ENCODE data around the gene SLC2A4.
"Not testable (repeated sequence)": the region's sequence is repeated elsewhere in the genome, so short reads cannot be mapped to it uniquely, and the experiment has no call there.

SLC2A4 gene

DNA sequence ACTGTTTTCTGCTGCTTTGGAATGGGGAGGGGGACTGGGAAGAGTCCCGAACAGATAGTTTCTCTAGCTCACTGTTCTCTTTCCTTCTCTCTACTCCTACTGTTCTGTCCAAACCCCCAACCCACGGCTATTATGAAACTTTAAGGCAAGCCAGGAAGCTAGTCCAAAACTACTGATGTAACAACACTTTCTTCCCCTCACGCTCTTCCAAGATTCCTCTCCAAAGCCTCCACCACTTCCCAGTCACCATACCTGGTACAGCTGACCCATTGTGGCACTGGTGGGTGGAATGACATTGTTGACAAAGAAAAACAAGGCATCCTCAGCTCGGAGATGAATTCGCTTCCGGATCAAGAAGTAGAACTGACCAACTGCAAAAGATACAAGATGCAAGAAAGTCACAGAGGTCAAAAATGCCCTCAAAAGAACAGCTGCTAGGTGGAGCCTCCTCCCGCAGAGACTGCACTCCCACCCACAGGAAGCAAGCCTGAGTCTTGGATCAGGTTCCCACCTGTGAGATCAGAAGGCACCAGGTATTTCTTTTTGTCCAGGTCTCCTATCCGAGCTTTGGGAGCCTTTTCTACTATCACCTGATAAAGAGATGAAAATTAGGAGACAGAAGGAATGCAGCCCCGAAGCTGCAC is 40.3 kb upstream of the SLC2A4 start:
- no peak for DNase-seq (ENCODE audit: low spot score)
- TF ChIP-seq, protein P1, sequence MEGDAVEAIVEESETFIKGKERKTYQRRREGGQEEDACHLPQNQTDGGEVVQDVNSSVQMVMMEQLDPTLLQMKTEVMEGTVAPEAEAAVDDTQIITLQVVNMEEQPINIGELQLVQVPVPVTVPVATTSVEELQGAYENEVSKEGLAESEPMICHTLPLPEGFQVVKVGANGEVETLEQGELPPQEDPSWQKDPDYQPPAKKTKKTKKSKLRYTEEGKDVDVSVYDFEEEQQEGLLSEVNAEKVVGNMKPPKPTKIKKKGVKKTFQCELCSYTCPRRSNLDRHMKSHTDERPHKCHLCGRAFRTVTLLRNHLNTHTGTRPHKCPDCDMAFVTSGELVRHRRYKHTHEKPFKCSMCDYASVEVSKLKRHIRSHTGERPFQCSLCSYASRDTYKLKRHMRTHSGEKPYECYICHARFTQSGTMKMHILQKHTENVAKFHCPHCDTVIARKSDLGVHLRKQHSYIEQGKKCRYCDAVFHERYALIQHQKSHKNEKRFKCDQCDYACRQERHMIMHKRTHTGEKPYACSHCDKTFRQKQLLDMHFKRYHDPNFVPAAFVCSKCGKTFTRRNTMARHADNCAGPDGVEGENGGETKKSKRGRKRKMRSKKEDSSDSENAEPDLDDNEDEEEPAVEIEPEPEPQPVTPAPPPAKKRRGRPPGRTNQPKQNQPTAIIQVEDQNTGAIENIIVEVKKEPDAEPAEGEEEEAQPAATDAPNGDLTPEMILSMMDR (IDR thresholded peaks at IDR 0.05; ENCODE audit: borderline replicate concordance, control extremely low read depth, extremely low read depth, insufficient read depth, missing control alignments), result no peak
- in situ Hi-C loops (cut with MboI; ENCODE audit: low sequenced_read_pairs, unreplicated experiment), result no loop called here

GRCh38 chr17:7241783-7242716 is 39.5 kb upstream of the SLC2A4 start, which contains the start of gene GABARAP:
GABARAP (minus strand) TSS chr17:7242449; CDS start chr17:7242330, 119 bp downstream.
- in situ Hi-C loops (cut with MboI; ENCODE audit: low sequenced_read_pairs, unreplicated experiment), result no loop called here
- peak; percentile 81 for DNase-seq (ENCODE audit: low spot score)
- TF ChIP-seq, protein P1 (IDR thresholded peaks at IDR 0.05; ENCODE audit: borderline replicate concordance, control extremely low read depth, extremely low read depth, insufficient read depth, missing control alignments), result no peak

- TF ChIP-seq, protein P1 (IDR thresholded peaks at IDR 0.05; ENCODE audit: borderline replicate concordance, control extremely low read depth, extremely low read depth, insufficient read depth, missing control alignments), result peak; percentile 13
- peak; percentile 91 for DNase-seq (ENCODE audit: low spot score)
- in situ Hi-C loops (cut with MboI; ENCODE audit: low sequenced_read_pairs, unreplicated experiment), result no loop called here
Measured at GRCh38 chr17:7242717-7243452, 38.6 kb upstream of the SLC2A4 start.

GRCh38 chr17:7243453-7243729 is 38.1 kb upstream of the SLC2A4 start:
- no peak for DNase-seq (ENCODE audit: low spot score)
- in situ Hi-C loops (cut with MboI; ENCODE audit: low sequenced_read_pairs, unreplicated experiment), result no loop called here
- TF ChIP-seq, protein P1 (IDR thresholded peaks at IDR 0.05; ENCODE audit: borderline replicate concordance, control extremely low read depth, extremely low read depth, insufficient read depth, missing control alignments), result no peak

- in situ Hi-C loops (cut with MboI; ENCODE audit: low sequenced_read_pairs, unreplicated experiment); DNase-seq (ENCODE audit: low spot score): not testable (repeated sequence)
Measured at GRCh38 chr17:7243838-7244237, 37.7 kb upstream of the SLC2A4 start.

DNA sequence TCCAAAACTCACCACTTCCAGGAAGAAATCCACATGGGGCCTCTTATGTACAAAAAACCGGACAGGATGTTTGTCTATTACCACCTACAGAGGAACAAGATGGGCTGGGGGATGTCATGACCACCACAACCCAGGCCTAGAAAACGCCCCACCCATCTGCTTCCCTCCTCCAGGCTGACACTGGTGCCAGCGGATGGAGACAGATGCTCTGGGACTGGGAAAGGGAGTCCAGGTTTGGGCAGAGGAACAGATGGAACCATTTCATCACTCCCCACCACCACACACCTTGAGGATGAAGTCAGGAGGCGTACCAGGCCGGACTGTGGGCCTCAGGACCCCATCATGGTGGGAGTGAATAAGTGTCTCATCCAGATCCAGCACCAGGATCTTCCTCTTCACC is 34.7 kb upstream of the SLC2A4 start:
- TF ChIP-seq, protein P1 (IDR thresholded peaks at IDR 0.05; ENCODE audit: borderline replicate concordance, control extremely low read depth, extremely low read depth, insufficient read depth, missing control alignments), result no peak
- DNase-seq (ENCODE audit: low spot score), result no peak
- in situ Hi-C loops (cut with MboI; ENCODE audit: low sequenced_read_pairs, unreplicated experiment), result no loop called here

Data from GM13976 (cell line).